NB4 (cell line): ENCODE measurements around the gene NEK8.

Experiments
- MYC ChIP-seq: IDR thresholded peaks from 2 replicates; pipeline ENCODE4 v1.6.1; 2011; ENCODE audit warnings: low read depth, low read length
- POLR2A ChIP-seq: IDR thresholded peaks from 2 replicates; pipeline ENCODE4 v1.6.1; 2011; ENCODE audit warnings: mild to moderate bottlenecking; ENCODE audit not compliant: insufficient read length; ENCODE audit errors: extremely low read depth
- TF ChIP-seq, protein P1 (sequence below): IDR thresholded peaks from one replicate; pipeline ENCODE4 v1.5.1; 2012; ENCODE audit warnings: low read depth, low read length
- TF ChIP-seq, protein P2 (sequence below): IDR thresholded peaks from 2 replicates; pipeline ENCODE4 v1.6.1; 2011; ENCODE audit warnings: low read depth, low read length

DNA sequence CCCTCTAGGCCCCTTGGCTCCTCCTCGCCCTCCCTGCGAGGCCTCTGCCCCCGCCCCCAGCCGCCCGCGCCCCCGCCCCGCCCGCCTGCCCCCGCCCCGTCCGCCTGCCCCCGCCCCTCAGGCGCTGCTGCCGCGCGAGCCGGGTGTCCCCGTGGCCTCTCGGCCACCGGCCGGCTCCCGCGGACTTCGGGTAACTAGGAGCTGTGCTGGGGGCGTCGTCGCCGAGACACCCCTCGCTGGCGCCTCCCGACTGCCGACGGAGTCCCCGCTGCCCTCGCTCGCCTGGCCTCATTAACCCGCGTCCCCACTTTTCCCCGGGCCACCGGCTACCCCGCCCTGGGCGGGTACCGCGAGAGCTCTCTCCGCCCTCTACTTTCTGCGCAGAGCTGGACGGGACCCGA lies 2.4 kb upstream of the NEK8 start, which contains the start of gene TLCD1:
- TF ChIP-seq, protein P1, sequence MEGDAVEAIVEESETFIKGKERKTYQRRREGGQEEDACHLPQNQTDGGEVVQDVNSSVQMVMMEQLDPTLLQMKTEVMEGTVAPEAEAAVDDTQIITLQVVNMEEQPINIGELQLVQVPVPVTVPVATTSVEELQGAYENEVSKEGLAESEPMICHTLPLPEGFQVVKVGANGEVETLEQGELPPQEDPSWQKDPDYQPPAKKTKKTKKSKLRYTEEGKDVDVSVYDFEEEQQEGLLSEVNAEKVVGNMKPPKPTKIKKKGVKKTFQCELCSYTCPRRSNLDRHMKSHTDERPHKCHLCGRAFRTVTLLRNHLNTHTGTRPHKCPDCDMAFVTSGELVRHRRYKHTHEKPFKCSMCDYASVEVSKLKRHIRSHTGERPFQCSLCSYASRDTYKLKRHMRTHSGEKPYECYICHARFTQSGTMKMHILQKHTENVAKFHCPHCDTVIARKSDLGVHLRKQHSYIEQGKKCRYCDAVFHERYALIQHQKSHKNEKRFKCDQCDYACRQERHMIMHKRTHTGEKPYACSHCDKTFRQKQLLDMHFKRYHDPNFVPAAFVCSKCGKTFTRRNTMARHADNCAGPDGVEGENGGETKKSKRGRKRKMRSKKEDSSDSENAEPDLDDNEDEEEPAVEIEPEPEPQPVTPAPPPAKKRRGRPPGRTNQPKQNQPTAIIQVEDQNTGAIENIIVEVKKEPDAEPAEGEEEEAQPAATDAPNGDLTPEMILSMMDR, result no peak
- TF ChIP-seq POLR2A, result no peak
- TF ChIP-seq, protein P2, sequence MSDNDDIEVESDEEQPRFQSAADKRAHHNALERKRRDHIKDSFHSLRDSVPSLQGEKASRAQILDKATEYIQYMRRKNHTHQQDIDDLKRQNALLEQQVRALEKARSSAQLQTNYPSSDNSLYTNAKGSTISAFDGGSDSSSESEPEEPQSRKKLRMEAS, result no peak
- no peak for TF ChIP-seq MYC
